HFF-Myc (cell line): ENCODE measurements around the gene STMP1.

ENCODE experiments used
- DNase-seq: peaks from one replicate; pipeline ENCODE4 v3.0.0-alpha.2; 2011; ENCODE audit warnings: low read depth; ENCODE audit errors: extremely low read depth
- H3K4me3 ChIP-seq: replicated peaks from 2 replicates; pipeline ENCODE4 v1.5.1; 2011; ENCODE audit warnings: low read depth, mild to moderate bottlenecking, control low read depth, low read length
- CTCF ChIP-seq: IDR thresholded peaks from 2 replicates; pipeline ENCODE4 v1.5.1; 2012; ENCODE audit warnings: mild to moderate bottlenecking, low read depth, low read length, control low read depth; ENCODE audit errors: missing control alignments

Gene STMP1

GRCh38 chr7:135717693-135718092, 55.4 kb downstream of the STMP1 start:
- no peak overlapping the region for H3K4me3 ChIP-seq
- DNase-seq, result no peak
- no peak for TF ChIP-seq CTCF

GRCh38 chr7:135718219-135718618, 55.9 kb downstream of the STMP1 start:
- TF ChIP-seq CTCF, result no peak
- DNase-seq, result no peak
- H3K4me3 ChIP-seq, result no peak overlapping the region

- no peak for TF ChIP-seq CTCF
- H3K4me3 ChIP-seq, result no peak overlapping the region
- no peak for DNase-seq
Measured at GRCh38 chr7:135718794-135719437, 56.6 kb downstream of the STMP1 start.

- no peak for TF ChIP-seq CTCF
- no peak for DNase-seq
- H3K4me3 ChIP-seq, result no peak overlapping the region
Measured at GRCh38 chr7:135719688-135720087, 57.4 kb downstream of the STMP1 start.

GRCh38 chr7:135721198-135721820, 59.0 kb downstream of the STMP1 start:
- TF ChIP-seq CTCF, result no peak
- DNase-seq, result no peak

GRCh38 chr7:135723411-135723810, 61.1 kb downstream of the STMP1 start:
- no peak overlapping the region for H3K4me3 ChIP-seq
- DNase-seq, result no peak
- TF ChIP-seq CTCF, result no peak

More at GRCh38 chr7:135721198-135721820, 59.0 kb downstream of the STMP1 start:
- H3K4me3 ChIP-seq, result no peak overlapping the region
